SK-MEL-5 (cell line): ENCODE results near the gene PIGQ. TPM values are rescaled to one million over a fixed set of nuclear protein-coding genes. Genes with fewer than 3 reads are reported as not detected.

Source experiments
- DNase-seq: peaks from one replicate; pipeline ENCODE4 v3.0.0-alpha.2; 2016; ENCODE audit warnings: low read depth, low spot score
- in situ Hi-C: cut with HindIII; loops from 2 replicates; pipeline ENCODE4 v1.10.0; 2016; ENCODE audit warnings: low sequenced_read_pairs, high pct_unique_total_duplicates, low pct_unique_long_range_greater_than_20kb
- total RNA-seq: library from RNA; depleted of rRNA; stranded (reverse); fragments of >200 nt; shearing (Covaris generic); gene quantifications from 2 replicates; pipeline ENCODE4 v1.2.3, GENCODE V29; 2014

The PIGQ gene
- total RNA-seq, 1 experiment from 2014 or later: 24.5 TPM

GRCh38 chr16:551210-551609 is 18.6 kb upstream of the PIGQ start:
- in situ Hi-C loops: no loop called here
- DNase-seq: no peak

- DNase-seq: no peak
- in situ Hi-C loops: no loop called here
Measured at GRCh38 chr16:552171-552570, 17.6 kb upstream of the PIGQ start.

- DNase-seq: no peak
- in situ Hi-C loops: no loop called here
Measured at GRCh38 chr16:553601-554296, 16.0 kb upstream of the PIGQ start.

- no peak for DNase-seq
- in situ Hi-C loops: no loop called here
Measured at GRCh38 chr16:554297-554621, 15.5 kb upstream of the PIGQ start.

GRCh38 chr16:554640-555365 is 15.0 kb upstream of the PIGQ start:
- in situ Hi-C loops: no loop called here
- no peak for DNase-seq

DNA sequence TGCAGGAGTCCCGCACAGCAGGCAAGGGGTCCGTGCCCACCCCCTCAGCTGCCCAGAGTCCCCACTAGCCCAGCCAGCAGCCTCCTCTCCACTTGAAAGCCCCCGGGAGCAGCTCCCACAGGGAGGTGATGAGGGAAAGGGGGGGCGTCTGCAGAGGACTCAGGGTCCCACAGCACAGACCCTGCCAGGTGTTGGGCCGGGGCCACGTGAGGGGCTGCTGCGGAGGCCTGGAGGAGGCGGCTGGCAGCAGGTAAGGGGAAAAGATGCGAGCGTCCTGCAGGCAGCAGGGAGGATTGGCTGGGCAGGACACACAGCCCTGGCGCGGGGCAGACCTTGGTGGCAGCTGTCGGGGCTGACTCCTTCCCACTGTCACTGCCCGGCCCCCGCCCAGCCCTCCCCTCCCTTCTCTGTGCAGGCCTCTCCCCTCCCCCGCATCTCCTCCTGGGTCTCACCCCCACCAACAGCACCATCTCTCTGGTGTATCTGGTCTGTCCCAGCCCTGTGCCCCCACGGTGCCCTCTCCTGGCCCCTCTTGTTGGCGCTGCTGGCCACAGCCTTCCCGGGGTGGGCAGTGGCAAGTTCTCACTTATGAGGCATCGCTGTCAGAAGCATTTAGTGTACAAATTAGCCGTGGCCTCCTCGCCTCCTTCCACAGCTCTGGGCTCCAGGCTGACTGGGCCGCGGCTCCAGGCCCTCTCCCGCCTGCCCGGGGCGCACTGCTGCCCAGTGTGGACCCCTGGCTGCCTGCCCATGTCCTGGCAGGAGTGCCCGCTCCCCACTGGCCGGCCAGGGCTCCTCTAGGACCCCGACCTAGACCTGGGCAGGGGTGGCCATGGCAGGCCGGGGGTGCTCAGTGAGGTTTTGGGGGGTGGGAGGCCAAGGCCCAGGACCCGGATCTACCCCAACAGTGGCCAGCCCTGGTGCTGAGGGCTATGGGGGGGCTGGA is 14.0 kb upstream of the PIGQ start:
- no peak for DNase-seq
- in situ Hi-C loops: no loop called here

DNA sequence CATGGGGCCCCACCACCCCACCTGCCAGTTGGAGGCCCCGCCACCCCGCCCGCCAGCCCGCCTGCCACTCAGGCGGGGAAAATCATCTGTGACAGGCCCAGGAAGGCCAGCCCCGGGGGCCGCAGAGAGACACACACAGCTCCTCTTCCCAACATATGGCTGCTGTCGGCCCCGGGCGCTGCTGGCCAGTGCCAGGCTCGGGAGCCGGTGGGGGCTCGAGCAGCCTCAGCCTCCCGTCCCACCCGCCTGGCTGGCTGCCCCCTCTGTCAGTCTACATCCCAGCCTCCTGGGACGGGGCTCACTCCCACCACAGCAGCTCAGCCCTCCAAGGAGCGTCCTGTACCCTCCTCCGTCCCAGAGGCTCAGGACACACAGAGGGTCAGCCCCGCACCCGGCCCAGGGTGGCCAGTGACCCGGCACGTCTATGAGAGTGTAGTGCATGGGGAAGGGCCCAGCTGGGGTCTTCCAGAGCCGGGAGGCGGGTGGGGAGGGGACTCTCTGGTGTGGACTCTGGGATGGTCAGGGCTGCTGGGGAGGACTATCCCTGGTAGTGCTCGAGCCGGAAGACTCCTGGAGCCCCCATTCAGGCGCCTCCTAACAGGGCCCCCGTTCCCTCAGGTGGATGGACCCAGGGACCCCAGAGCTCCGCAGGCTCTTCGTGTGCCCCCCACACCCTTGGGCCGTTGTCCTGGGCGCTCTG is 13.1 kb upstream of the PIGQ start:
- in situ Hi-C loops: no loop called here
- no peak for DNase-seq

DNA sequence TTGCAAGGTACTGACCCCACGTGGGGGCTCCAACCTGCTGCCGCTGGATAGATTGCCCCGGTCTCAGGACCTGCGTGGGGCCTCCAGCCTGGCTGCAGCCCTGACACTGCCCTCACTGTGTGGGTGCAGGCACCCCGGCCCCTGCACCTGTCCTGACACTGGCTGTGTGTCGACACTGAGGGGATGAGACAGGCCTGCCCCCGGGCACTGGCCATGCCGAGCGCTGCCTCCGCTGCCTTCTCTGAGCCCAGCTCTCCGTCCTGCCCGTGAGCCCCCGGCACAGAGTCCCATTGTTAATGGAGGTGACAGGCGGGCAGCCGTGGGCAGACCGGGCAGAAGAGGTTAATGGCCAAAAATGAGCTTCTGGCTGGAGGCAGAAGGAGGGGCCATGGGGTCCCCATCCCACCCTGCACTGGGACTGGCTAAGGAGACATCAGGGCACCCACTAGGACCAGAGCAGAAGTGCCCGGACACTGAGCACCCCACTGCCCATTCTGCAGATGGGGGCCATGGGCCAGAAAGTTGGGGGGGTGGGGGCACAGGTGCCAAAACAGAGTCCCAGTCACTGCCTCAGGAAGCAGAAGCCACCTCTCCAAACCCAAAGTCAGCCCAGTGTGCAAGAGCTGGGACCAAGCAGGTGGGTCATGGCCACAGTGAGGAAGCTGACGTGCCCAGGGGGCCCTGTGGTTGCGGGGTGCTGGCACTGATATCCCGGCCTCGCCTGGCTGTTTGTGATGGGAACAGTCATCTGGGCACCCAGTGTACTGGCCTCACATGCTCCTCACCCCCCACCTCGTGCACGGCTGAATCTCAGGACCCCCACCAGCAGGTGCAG is 12.1 kb upstream of the PIGQ start:
- no peak for DNase-seq
- in situ Hi-C loops: no loop called here

GRCh38 chr16:558298-559020 is 11.3 kb upstream of the PIGQ start:
- DNase-seq: no peak
- in situ Hi-C loops: no loop called here

DNA sequence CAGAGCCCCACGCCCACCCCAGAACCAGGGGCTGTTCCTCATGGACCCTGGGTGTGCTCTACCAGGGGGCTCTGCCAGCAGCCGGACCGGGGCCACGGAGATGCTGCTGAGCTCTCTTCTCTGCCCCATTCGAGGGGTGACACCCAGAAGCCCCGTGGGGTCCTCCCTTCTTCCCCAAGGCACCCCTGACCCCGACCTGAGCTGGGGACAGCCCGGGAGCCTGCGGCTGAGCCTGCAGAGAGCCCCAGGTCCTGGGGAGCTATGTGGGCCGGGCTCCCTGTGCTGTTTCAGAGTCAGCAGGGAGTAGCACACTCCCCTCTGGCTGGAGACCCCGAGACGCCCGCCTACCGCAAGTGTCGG is 10.8 kb upstream of the PIGQ start:
- in situ Hi-C loops: no loop called here
- DNase-seq: no peak

GRCh38 chr16:559411-560203 is 10.2 kb upstream of the PIGQ start:
- in situ Hi-C loops: no loop called here
- DNase-seq: no peak

- in situ Hi-C loops: no loop called here
- no peak for DNase-seq
Measured at GRCh38 chr16:560204-560700, 9.5 kb upstream of the PIGQ start, which contains the start of gene PRR35. Gene PRR35 (plus strand): TSS chr16:560394. CDS start chr16:563295, 2,901 bp downstream.

- no peak for DNase-seq
- in situ Hi-C loops: no loop called here
Measured at GRCh38 chr16:560701-561412, 8.9 kb upstream of the PIGQ start.

DNA sequence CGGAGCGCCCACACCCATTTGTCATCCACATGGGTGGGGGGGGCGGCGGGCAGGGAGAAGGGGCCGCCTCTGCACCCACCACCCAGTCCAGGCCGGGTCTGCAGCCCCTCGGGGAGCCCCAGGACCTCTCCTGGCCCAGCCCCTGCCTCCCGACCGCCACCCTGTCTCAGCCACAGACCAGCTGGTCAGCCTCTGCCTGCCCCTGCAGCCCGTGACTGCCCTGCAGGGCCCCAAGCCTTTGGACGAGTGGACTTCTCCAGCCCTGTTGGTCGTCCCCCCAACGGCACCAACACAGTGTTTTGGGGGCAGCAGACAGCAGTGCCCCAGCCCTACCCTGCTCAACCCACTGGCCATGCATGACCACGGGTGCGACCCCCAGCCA is 8.4 kb upstream of the PIGQ start:
- no peak for DNase-seq
- in situ Hi-C loops: no loop called here
